Measurements from ENCODE around the gene BPIFB2.
"Not testable (repeated sequence)": the region's sequence is repeated elsewhere in the genome, so short reads cannot be mapped to it uniquely, and the experiment has no call there.

The BPIFB2 gene, protein sequence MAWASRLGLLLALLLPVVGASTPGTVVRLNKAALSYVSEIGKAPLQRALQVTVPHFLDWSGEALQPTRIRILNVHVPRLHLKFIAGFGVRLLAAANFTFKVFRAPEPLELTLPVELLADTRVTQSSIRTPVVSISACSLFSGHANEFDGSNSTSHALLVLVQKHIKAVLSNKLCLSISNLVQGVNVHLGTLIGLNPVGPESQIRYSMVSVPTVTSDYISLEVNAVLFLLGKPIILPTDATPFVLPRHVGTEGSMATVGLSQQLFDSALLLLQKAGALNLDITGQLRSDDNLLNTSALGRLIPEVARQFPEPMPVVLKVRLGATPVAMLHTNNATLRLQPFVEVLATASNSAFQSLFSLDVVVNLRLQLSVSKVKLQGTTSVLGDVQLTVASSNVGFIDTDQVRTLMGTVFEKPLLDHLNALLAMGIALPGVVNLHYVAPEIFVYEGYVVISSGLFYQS

GRCh38 chr20:33007376-33008335 lies at the start of gene BPIFB2:
Gene BPIFB2 (plus strand): TSS chr20:33007704. CDS start chr20:33008575, 871 bp downstream.
- DNase-seq: no peak

GRCh38 chr20:32958574-32958973 lies 48.9 kb upstream of the BPIFB2 start:
- no peak for DNase-seq

GRCh38 chr20:32959351-32960221 lies 47.9 kb upstream of the BPIFB2 start:
- no peak for DNase-seq

DNA sequence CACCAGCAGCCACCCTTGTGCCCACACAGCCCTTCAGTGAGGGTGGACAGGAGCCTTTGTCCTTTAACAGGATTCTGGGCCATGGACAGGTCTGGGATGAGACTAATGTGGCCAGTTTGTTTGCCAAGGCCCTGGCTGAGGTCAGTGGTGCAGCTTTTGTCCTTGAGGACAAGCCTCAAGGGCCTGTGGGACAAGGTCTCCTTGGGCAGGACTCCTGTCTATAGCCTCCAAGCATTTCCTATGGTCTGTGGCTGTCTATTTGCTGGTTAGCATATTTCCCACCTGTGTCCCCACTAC lies 47.3 kb upstream of the BPIFB2 start:
- no peak for DNase-seq

- DNase-seq: no peak
These were observed 46.4 kb upstream of the BPIFB2 start for GRCh38 chr20:32960849-32961731.

DNA sequence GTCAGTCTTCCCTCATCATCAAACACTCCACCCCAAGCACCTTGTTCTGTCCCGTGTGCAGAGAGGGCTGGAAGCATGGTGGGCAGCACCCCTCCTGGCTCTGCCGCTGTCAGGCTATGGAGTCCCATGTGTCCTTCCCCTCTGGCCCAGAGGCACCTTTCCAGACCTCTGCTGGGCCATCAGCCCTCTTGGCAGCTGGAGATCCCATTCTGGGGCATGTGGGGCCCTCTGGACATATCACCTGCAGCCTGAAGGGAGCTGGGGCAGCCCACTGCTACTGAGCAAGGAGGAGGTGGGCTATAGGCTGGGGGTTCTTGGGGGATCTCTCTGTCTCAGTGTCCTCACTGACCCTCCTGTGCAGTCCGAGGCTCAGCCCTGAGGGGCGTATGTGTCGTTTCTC lies 45.5 kb upstream of the BPIFB2 start:
- no peak for DNase-seq

DNA sequence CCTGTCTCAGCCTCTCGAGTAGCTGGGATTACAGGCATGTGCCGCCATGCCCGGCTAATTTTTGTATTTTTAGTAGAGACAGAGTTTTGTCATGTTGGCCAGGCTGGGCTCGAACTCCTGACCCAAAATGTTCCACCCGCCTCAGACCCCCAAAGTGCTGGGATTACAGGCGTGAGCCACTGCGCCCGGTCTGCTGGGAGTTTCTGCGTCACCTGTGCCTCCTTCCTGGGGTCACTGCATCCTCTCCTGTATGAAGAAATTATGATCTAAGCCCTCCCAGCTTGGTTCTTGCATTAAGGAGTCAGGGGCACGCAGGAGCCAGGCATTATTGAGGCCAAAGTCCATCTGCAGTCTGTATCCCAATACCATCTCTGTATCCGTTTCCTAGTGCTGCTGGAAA lies 44.9 kb upstream of the BPIFB2 start:
- not testable (repeated sequence) for DNase-seq

DNA sequence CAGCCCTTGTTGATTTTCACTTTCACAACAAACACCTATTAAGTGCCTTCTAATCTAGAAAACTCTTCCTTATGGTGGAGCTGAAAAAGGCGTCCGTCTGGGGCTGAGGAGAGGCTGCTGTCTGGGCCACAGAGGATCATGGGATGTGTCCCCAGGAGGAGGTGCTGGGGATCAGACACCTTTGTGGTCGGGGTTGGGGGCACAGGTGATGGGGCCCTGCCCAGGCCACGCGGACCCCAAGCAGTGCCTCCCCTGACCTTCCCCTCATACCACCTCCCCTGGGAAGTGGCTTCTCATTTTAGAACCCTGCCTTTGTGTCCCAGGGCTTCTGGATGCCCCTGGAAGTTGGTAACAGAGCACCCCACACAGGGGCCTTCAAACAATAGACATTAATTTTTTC lies 44.3 kb upstream of the BPIFB2 start:
- DNase-seq: no peak

DNA sequence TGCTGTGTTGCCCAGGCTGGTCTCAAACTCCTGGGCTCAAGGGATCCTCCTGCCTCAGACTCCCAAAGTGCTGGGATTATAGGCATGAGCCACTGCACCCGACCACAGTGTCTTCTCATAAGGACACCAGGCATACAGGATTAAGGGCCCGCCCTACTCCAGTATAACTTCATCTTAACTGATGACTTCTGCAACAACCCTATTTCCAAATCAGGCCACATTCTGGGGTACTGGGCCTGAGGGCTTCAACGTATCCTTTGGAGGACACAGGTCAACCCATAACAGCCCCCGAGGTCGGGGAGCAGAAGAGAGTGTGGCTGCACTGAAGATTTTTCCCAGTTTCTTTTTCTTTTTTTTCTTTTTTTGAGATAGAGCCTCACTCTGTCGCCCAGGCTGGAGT lies 42.9 kb upstream of the BPIFB2 start:
- no peak for DNase-seq

DNA sequence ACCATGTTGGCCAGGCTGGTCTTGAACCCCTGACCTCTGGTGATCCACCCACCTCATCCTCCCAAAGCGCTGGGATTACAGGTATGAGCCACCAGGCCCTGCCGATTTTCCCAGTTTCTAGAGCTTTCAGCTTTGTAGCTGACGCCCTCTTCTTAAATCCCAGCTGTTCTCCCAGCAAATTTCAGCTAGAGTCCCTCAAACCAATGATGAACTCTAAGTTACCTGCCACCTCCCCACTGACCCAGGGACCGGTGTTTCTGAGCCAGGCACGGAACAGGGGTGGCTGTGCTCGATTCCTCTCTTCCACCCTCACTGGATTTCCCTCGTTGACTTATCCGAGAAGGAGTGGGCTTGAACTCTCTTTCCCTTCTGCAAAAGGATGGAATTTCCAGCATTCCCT lies 42.4 kb upstream of the BPIFB2 start:
- DNase-seq: no peak

- DNase-seq: no peak
These were observed 41.7 kb upstream of the BPIFB2 start for GRCh38 chr20:32965581-32966373.

DNA sequence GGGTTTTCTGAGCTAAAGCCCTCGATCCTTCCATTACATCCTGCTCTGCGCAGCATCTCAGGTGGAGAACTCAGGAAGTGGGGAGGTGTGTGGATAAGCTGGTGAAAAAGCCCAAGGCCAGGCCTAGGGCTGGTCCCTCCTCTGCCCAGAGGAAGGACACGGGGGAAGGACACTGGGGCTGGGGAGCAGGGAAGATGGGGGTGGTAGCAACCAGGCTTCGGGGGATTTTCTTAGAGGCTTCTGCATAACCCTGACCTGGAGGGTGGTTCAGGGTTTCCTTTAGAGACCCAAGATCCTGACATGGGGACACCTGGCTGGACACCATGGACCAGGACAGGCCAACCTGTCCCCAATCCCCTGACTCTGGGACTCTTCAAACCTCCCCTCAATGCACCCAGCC lies 41.1 kb upstream of the BPIFB2 start:
- DNase-seq: no peak

- no peak for DNase-seq
These were observed 40.4 kb upstream of the BPIFB2 start for GRCh38 chr20:32966881-32967781.

- DNase-seq: no peak
These were observed 39.5 kb upstream of the BPIFB2 start for GRCh38 chr20:32967961-32968457.

DNA sequence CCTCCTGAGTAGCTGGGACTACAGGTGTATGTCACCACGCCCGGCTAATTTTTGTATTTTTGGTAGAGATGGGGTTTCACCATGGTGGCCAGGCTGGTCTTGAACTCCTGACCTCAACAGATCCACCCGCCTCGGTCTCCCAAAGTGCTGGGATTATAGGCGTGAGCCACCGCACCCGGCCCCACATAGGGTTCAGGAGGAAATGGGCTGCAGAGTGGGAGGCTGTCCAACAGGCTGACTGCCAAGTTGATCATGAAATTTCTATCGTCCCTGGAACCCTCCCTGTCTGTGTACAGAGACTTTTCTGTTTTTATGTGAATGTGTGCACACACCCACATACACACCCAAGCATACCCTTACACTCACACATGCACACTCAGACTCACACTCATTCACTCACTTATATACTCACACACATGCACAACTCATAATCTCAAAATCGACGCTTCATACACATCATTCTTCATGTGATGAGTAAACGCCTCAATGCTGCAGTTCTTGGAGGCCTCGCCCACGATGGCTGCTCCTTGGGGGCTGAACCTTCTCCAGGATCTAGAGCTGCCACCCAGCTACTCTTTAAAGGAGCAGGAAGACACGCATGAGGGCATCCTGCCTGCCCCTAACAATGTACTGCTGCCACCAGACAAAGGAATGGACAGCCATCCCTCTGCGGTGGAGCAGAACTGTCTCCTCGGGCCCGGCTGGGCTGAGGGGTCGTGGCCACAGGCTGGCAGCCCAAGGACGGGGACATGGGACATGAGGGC lies 38.8 kb upstream of the BPIFB2 start:
- DNase-seq: no peak

GRCh38 chr20:32969356-32970114 lies 38.0 kb upstream of the BPIFB2 start:
- DNase-seq: no peak

- DNase-seq: no peak
These were observed 37.2 kb upstream of the BPIFB2 start for GRCh38 chr20:32970115-32970972.

All from NCI-H69 (cell line).